Neuron (in vitro differentiated cells): ENCODE results near the gene PFKFB2.

ENCODE experiments used
- H2AFZ ChIP-seq: one replicate; pipeline ENCODE4 v1.6.1; 2013; ENCODE audit warnings: low read depth, mild to moderate bottlenecking, inconsistent platforms, low read length, moderate library complexity
- H3K27me3 ChIP-seq: one replicate; pipeline ENCODE4 v1.6.1; 2013; ENCODE audit warnings: low read length; ENCODE audit not compliant: insufficient read depth
- H3K36me3 ChIP-seq: one replicate; pipeline ENCODE4 v1.6.1; 2013; ENCODE audit warnings: low read length; ENCODE audit not compliant: insufficient read depth
- H3K4me1 ChIP-seq: one replicate; pipeline ENCODE4 v1.6.1; 2013; ENCODE audit warnings: low read length; ENCODE audit not compliant: insufficient read depth
- H3K4me3 ChIP-seq: 2 replicates; pipeline ENCODE4 v1.5.1; 2013; ENCODE audit warnings: mild to moderate bottlenecking, low read length, moderate library complexity
- H3K9me3 ChIP-seq: one replicate; pipeline ENCODE4 v1.6.1; 2013; ENCODE audit warnings: low read length

PFKFB2 gene

GRCh38 chr1:207017615-207018559, 35.2 kb upstream of the PFKFB2 start:
- no peaks in the 10 kb centered on the region for H3K9me3 ChIP-seq
- no peaks in the 10 kb centered on the region for H3K36me3 ChIP-seq
- no peak overlapping the region for H3K4me3 ChIP-seq
- H3K27me3 ChIP-seq = peaks cover 24% of the 10 kb centered on the region
- H3K4me1 ChIP-seq = no peaks in the 10 kb centered on the region
- H2AFZ ChIP-seq = no peak overlapping the region

DNA sequence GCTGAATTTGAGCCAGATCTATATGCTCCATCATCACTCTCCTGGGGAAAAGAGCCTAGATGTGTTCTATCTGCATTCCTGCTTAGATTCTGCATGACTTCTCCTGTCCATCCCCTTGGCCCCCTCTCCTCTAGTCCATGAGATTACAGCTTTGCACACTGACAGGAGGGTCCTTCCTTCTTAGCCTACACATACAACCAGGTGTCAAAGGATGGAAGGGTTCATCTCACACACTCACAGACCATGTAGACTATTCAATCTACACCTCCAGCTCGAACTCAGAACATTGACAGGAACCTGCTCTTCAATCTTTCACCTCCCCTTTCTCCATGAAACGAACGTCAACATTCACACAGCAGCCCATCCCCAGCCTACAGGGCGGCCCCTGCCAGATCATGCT, 34.4 kb upstream of the PFKFB2 start:
- Histone ChIP-seq H3K27me3 (peaks cover 26% of the 10 kb centered on the region), H3K36me3 (no peaks in the 10 kb centered on the region), H3K4me1 (no peaks in the 10 kb centered on the region), H2AFZ (no peak overlapping the region), H3K4me3 (no peak overlapping the region), H3K9me3 (no peaks in the 10 kb centered on the region)

- Histone ChIP-seq H3K9me3 (no peaks in the 10 kb centered on the region), H3K27me3 (peaks cover 29% of the 10 kb centered on the region), H3K4me3 (no peak overlapping the region), H2AFZ (no peak overlapping the region), H3K36me3 (no peaks in the 10 kb centered on the region), H3K4me1 (no peaks in the 10 kb centered on the region)
These were observed 33.9 kb upstream of the PFKFB2 start for GRCh38 chr1:207019161-207019560.

DNA sequence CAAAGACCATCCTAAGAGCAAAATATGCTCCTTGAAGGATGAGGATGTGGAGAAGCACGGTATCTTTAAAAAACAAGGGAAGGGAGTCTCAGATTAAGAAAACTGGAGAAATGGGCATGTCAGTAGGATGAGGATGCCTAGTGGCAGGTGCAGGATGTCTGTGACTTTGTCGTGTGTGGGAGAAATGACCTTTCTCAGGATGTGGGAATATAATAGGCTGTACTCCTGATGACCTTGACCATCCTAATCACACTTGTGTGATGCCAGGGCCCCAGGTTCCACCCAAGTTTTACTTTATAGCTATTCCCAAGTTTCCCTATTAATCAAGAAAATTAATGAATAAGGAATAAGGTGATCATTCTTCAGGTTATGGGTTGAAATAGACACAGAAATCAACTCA, 33.4 kb upstream of the PFKFB2 start:
- Histone ChIP-seq H3K27me3 (peaks cover 30% of the 10 kb centered on the region), H2AFZ (no peak overlapping the region), H3K4me3 (no peak overlapping the region), H3K36me3 (no peaks in the 10 kb centered on the region), H3K9me3 (no peaks in the 10 kb centered on the region), H3K4me1 (no peaks in the 10 kb centered on the region)

- H3K9me3 ChIP-seq = no peaks in the 10 kb centered on the region
- no peak overlapping the region for H3K4me3 ChIP-seq
- H3K4me1 ChIP-seq = no peaks in the 10 kb centered on the region
- H3K27me3 ChIP-seq = peaks cover 30% of the 10 kb centered on the region
- no peak overlapping the region for H2AFZ ChIP-seq
- no peaks in the 10 kb centered on the region for H3K36me3 ChIP-seq
These were observed 32.9 kb upstream of the PFKFB2 start for GRCh38 chr1:207020065-207020708.

GRCh38 chr1:207020709-207021107, 32.4 kb upstream of the PFKFB2 start:
- H3K4me3 ChIP-seq = no peak overlapping the region
- H3K4me1 ChIP-seq = no peaks in the 10 kb centered on the region
- H3K9me3 ChIP-seq = no peaks in the 10 kb centered on the region
- H3K36me3 ChIP-seq = no peaks in the 10 kb centered on the region
- H3K27me3 ChIP-seq = peaks cover 26% of the 10 kb centered on the region
- no peak overlapping the region for H2AFZ ChIP-seq

DNA sequence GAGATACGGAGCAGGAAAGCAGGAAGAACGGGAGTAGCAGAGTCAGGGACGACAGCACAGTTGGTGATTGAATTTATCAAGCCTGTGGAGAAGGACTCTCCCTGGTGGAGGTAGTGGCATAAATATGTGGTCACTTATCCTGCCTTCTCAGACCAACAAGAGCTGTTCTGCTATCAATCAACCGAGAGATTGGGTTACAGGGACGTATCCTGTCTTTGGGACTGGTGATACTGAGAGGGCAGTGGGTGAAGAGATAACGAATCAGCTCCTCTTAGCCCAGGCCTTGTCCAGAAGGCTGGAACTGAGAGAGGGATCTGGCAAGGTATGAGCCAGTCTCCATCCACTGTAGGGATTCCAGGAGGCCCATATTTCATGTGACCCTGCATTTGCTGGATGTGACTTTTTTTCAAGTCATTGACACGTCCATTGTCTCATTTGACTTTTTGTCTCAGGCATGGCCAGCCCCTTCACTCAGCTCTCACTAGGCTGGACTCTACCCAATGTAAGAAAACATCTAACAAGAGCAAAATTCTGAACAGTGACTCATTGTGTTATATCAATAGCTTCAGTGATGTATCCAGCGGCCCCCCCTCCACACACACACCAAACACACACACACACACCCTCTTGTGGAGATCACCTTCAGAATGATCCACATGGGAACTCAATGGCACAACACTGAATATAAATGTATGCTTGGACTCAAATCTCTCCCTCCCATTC, 31.8 kb upstream of the PFKFB2 start:
- H3K4me3 ChIP-seq = no peak overlapping the region
- H3K4me1 ChIP-seq = peaks cover 3% of the 10 kb centered on the region
- no peaks in the 10 kb centered on the region for H3K9me3 ChIP-seq
- no peak overlapping the region for H2AFZ ChIP-seq
- H3K27me3 ChIP-seq = peaks cover 29% of the 10 kb centered on the region
- no peaks in the 10 kb centered on the region for H3K36me3 ChIP-seq

GRCh38 chr1:207021876-207022596, 31.0 kb upstream of the PFKFB2 start:
- Histone ChIP-seq H3K36me3 (no peaks in the 10 kb centered on the region), H3K27me3 (peaks cover 31% of the 10 kb centered on the region), H3K4me1 (peaks cover 3% of the 10 kb centered on the region), H3K9me3 (no peaks in the 10 kb centered on the region), H3K4me3 (no peak overlapping the region), H2AFZ (no peak overlapping the region)

DNA sequence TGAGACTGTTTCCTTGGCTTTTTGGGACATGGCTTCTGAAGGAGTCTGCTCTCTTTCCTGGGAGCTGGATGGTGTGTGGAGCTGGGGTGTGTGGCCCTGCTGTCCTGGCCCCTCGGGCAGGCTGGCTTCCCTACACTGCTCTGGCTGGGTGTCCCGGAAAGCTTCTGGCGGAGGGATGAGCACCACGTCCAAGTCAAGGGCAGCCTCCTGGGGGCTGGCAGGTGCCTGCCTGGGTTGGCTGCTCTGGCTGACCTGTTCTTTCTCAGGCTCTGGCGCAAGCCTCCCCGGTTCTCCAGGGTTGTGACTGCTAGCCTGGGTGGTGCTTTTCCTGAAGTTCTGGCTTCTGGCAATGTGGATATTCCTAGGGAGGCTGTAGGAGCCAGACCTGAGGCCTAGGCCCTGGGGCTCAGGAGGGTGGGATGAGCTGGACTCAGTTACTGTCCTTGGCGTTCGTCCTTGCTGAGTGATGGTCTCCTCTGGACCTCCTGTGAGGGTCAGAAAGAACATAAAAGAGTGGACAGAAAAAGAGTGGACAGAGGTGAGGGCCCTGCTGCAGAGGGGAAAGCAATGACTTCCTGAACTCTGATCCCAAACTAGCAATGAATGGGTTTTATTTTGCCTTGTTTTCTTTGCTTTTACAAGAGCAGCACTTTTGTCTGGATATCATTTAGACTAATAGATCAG, 29.9 kb upstream of the PFKFB2 start:
- Histone ChIP-seq H3K36me3 (no peaks in the 10 kb centered on the region), H3K27me3 (peaks cover 38% of the 10 kb centered on the region), H2AFZ (no peak overlapping the region), H3K4me3 (no peak overlapping the region), H3K9me3 (no peaks in the 10 kb centered on the region), H3K4me1 (peaks cover 3% of the 10 kb centered on the region)

DNA sequence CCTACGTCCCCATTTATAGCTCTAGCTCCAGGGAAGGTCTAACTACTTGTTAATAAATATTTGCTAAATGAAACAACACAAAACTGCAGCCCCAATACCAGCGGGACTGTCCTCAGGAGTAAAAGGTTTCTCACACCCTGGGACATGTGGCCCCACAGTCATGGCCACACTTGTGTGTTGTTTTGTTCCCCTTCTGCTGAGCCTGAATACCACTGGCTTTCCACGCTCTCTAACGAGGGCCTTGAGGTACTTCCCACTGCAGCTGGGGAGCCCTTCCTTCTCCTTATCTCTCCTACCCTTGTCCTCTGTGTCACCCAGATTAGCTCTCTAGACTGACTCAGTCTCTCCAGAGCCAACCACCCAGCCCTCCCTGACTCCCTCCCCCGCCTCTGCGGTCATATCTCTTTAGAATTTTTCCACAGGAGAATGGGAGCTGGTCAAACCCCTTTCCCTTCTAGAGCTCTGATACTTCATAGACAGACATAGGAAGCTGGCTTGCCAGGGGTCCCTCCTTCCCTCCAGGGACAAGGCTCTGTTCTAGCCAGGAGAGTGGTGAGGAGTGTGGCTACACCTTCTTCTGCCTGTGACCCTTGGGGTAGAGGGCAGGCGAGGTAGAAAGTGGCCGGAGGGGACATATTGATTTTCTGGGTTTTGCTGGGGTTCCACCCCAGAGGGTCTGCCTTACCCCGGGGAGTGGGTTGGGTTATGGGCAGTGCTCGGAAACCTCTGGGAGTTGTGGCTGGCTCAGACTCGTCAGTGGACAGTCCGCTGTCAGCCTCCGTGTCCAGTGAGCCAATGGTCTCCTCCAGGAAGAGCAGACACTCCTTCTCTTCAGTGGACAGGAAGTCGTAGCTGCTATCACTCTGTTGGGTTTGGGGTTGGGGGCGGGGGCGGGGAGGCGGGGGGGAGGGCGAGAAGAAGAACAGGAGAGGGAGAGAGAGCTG, 28.6 kb upstream of the PFKFB2 start:
- H3K4me3 ChIP-seq = no peak overlapping the region
- H3K36me3 ChIP-seq = no peaks in the 10 kb centered on the region
- no peak overlapping the region for H2AFZ ChIP-seq
- H3K9me3 ChIP-seq = no peaks in the 10 kb centered on the region
- H3K4me1 ChIP-seq = peaks cover 3% of the 10 kb centered on the region
- peaks cover 45% of the 10 kb centered on the region for H3K27me3 ChIP-seq

GRCh38 chr1:207025146-207025880, 27.8 kb upstream of the PFKFB2 start:
- Histone ChIP-seq H3K36me3 (no peaks in the 10 kb centered on the region), H3K4me1 (peaks cover 3% of the 10 kb centered on the region), H3K27me3 (peaks cover 51% of the 10 kb centered on the region)

More at GRCh38 chr1:207025146-207025880, 27.8 kb upstream of the PFKFB2 start:
- H3K4me3 ChIP-seq = no peak overlapping the region
- no peak overlapping the region for H2AFZ ChIP-seq
- no peaks in the 10 kb centered on the region for H3K9me3 ChIP-seq
